Stimulated activated CD8-positive, alpha-beta memory T cell treated with anti-CD3 and anti-CD28 coated beads, Interleukin-15, amount 100 ng/mL, for 4 hours (primary cell): ENCODE results near the gene PGA4.
"Not testable (repeated sequence)": the region's sequence is repeated elsewhere in the genome, so short reads cannot be mapped to it uniquely, and the experiment has no call there.

Experiments used
- DNase-seq, 2 donors: peaks; one replicate each; pipeline ENCODE4 v3.0.0-alpha.2; 2020; ENCODE audit warnings: low read depth in 2 of 2

PGA4 gene

DNA sequence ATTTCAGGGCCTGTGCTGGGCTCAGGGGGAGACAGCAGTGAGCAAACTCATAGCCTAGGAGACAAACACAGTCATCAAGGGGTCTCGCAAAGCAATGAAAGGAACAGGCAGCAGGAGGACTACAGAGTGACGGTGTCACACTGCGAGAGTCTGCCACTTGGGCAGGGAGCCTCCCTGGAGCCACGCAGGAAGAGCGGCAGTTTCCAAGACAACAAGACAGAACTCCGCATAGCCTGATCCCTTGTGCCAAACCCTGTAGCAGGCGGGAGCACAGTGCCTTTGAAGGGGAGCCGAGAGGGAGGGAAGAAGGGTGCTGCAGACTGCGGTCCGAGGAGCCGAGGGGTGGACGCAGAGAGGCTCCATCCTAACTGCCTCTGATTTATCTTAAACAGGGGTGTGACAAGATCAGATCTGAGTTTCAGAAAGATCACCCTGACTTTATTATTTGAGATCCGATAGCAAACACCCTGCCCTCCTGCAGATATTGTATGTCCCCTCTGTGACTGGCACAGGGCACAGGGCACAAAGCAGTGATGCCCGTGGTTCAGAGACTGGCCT, 17.6 kb upstream of the PGA4 start:
- not testable (repeated sequence) for DNase-seq

- DNase-seq, result not testable (repeated sequence)
Measured at GRCh38 chr11:61207636-61208310, 14.4 kb upstream of the PGA4 start.

DNA sequence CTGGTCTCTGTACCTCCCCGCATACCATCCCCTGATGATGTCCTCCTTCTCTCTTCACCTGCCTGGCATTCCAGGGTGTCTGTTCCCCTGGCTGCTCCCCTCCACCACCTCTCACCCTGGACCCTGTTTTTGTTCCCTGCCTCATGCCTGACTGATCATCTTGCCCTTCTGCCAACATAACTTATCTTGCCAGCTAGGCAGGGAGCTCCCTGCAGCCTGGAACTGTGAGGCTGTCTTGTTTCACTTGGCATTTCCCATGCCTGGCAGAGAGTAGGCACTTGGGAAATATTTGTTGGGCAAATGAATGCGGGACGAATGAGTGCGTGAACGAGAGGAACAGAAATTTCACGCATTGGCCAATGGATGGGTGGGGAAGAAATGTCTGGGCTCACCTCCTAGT, 11.5 kb upstream of the PGA4 start:
- not testable (repeated sequence) for DNase-seq

DNA sequence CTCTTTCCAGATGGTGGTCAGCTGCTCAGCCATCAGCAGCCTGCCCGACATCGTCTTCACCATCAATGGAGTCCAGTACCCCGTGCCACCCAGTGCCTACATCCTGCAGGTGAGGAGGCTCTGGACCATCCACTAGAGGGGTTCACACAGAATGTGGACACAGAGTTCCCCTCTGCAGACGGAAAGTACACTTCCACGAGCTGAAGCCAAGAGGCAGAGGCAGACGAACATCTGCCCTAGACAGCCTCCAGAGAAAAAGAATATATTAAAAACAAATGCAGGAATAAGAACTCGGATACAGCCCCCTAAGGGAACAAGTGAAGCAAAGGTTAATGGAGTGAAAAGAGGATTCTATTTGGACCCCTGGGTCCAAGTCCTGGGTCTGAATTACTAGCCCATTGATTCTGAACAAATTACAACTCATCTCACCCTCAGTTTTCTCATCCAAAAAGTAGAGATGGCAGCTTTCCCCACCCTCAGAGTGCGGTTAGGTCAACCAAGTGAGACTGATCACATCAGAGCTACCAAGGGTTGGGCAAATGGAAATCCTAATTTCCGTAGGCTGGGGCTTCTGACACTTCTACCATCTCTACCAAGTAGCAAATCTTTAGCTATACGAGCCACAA, 10.7 kb upstream of the PGA4 start:
- DNase-seq, result not testable (repeated sequence)

GRCh38 chr11:61212202-61212601, 9.9 kb upstream of the PGA4 start:
- not testable (repeated sequence) for DNase-seq

DNA sequence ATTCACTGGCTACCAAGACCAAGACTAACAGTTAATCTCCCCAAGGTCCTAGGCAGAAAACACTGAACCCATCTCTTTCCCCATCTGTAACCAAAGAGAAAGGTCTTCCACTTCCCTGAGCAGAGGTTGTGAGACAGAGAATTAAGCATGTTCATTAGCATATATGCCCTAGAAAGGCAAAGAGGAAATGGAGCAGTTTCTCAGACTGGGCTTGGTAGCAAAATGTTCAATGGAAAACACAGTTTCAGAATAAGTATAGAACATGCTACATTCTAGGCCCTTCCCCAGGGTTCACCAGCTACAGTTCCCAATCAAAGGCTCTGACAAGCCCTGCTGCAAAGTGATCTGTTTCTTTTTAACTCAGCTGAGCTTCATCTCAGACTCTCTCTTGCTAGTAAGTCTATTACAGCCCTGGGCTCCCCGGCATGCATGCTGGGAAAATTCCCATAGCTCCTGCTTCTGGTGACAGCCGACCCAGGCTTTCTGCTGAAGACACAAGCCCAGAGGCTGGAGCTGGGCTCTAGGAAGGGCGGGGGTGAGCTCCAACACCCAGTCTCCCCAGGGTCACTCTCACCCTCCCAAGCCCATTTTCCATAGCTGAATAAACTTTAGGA, 8.3 kb upstream of the PGA4 start:
- DNase-seq, result not testable (repeated sequence)

GRCh38 chr11:61218306-61218705, 3.8 kb upstream of the PGA4 start:
- DNase-seq, result not testable (repeated sequence)

GRCh38 chr11:61219016-61219415, 3.1 kb upstream of the PGA4 start:
- DNase-seq, result not testable (repeated sequence)

DNA sequence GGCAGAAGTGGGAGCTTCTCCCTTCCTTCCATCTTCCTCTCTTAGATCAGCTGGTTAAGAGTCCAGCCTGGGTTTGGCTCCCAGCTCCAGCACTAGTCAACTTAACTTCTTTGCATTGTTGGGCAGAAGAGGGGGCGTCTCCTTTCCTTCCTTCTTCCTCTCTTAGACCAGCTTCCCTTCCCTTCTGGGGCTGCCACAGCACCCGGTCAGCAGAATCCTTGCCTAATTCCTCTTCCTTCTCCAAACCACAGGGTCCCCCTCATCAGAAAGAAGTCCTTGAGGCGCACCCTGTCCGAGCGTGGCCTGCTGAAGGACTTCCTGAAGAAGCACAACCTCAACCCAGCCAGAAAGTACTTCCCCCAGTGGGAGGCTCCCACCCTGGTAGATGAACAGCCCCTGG, 545 bp downstream of the PGA4 start:
- DNase-seq, result not testable (repeated sequence)

GRCh38 chr11:61226457-61227137, 4.5 kb downstream of the PGA4 start:
- DNase-seq, result not testable (repeated sequence)

- not testable (repeated sequence) for DNase-seq
Measured at GRCh38 chr11:61229458-61229857, 7.3 kb downstream of the PGA4 start.

DNA sequence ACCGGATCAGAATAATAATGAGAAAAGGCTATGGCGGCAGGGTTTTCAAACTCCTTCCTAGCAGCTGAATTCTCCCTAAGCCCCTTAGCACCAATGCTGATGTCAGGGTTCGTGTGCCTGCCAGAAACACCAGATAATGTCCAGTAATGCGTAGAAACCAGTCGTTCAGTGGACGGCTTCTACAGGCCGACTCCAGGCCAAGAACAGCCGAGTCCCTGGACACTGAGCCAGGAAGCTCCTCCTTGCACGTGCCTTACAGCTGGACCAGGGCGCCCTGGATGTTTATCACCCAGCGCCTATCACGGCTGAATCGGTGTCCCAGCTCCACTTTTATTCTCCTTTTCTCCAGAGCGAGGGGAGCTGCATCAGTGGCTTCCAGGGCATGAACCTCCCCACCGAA, 8.9 kb downstream of the PGA4 start:
- DNase-seq, result not testable (repeated sequence)

GRCh38 chr11:61231585-61231984, 9.4 kb downstream of the PGA4 start:
- DNase-seq, result not testable (repeated sequence)

DNA sequence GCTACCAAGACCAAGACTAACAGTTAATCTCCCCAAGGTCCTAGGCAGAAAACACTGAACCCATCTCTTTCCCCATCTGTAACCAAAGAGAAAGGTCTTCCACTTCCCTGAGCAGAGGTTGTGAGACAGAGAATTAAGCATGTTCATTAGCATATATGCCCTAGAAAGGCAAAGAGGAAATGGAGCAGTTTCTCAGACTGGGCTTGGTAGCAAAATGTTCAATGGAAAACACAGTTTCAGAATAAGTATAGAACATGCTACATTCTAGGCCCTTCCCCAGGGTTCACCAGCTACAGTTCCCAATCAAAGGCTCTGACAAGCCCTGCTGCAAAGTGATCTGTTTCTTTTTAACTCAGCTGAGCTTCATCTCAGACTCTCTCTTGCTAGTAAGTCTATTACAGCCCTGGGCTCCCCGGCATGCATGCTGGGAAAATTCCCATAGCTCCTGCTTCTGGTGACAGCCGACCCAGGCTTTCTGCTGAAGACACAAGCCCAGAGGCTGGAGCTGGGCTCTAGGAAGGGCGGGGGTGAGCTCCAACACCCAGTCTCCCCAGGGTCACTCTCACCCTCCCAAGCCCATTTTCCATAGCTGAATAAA, 10.5 kb downstream of the PGA4 start:
- DNase-seq, result not testable (repeated sequence)

GRCh38 chr11:61237130-61237529, 15.0 kb downstream of the PGA4 start:
- DNase-seq, result not testable (repeated sequence)

DNA sequence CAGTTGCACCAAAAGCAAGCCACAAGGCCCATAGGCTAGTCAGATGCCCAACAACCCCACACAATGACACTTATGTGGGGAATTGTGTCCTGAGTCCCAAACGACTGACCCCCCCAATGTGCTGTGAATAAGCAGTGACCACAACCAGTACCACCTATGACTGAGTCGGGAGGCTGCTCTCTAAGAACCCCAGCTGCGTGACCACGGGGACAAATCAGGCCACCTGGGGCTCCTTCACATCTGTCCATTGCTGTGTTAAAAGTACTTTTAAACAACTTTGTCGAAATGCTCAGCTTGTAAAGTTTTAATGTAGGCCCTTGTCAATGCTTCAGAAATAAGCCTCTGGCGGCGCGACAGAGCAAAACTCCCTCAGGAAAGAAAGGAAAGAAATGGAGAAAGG, 18.1 kb downstream of the PGA4 start:
- DNase-seq, result not testable (repeated sequence)

DNA sequence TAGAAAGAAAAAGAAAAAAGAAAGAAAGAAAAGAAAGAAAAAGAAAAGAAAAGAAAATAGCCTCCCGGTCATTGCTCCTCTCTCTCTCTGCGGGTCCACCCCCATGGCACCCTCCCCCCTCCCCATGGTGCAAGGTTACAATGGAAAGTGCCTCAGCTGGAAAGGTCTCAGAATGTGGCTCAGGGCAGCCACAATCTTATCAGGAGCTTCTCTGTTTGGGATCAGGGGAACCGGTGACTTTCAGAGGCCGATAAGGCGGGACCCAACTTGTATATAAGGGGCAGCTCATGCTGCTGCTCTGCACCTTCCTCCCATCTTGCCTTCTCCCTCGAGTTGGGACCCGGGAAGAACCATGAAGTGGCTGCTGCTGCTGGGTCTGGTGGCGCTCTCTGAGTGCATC, 18.7 kb downstream of the PGA4 start, which contains the start of gene PGA5:
Gene PGA5 (plus strand): TSS at position 301 of the 400 bp plus-strand sequence. CDS start 52 bp downstream, at position 353.
- DNase-seq, result not testable (repeated sequence)

DNA sequence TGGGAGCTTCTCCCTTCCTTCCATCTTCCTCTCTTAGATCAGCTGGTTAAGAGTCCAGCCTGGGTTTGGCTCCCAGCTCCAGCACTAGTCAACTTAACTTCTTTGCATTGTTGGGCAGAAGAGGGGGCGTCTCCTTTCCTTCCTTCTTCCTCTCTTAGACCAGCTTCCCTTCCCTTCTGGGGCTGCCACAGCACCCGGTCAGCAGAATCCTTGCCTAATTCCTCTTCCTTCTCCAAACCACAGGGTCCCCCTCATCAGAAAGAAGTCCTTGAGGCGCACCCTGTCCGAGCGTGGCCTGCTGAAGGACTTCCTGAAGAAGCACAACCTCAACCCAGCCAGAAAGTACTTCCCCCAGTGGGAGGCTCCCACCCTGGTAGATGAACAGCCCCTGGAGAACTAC, 19.4 kb downstream of the PGA4 start:
- DNase-seq, result not testable (repeated sequence)

- not testable (repeated sequence) for DNase-seq
Measured at GRCh38 chr11:61245284-61245964, 23.3 kb downstream of the PGA4 start.

GRCh38 chr11:61248071-61248470, 25.9 kb downstream of the PGA4 start:
- not testable (repeated sequence) for DNase-seq

- not testable (repeated sequence) for DNase-seq
Measured at GRCh38 chr11:61249201-61249600, 27.1 kb downstream of the PGA4 start.
